CD4-positive, alpha-beta T cell treated with Interleukin-4 for 1 hour (primary cell): ENCODE measurements around the gene ULK4.

Experiments
- DNase-seq, 2 donors: peaks; one replicate each; pipeline ENCODE4 v3.0.0-alpha.2; 2020 to 2022

The ULK4 gene

DNA sequence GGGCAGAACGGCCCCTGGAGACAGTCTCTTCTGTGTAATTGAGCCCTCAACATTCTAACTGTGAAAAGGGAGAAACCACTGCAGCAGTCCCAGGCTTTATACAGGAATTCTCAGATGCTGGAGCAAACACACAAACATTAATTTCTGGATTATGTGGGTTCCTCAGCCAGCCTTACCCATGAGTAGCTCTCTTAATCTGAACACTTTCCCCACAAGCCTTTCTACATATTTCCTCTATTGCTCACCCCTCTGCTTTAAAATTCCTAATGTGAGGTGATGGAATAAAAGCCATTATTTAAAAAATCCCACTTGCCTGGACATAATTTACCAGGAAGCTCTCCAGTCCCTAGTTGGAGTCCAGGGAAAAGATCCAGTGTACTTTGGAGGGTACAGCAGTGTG, 623.6 kb downstream of the ULK4 start:
- no peak for DNase-seq

DNA sequence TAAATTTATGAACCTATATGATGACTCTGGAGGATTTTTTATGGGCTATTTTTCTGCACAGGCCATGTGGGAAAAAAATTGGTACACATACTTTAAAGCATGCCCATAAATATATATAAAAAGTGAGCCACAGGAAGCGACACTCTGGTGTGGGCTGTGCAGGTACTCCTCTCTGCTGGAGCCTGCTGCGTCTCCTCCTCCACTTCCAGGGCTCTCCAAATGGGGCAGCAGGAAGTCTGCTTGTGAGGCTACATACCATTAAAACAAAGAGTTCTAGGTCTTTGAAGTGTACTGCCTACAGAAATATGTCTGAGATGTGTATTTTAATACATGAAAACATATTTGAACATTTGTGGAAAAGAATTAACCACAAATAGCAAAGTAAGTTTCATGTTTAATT, 627.5 kb downstream of the ULK4 start:
- no peak for DNase-seq

- DNase-seq = no peak
Observed at GRCh38 chr3:41331041-41331440, 630.9 kb downstream of the ULK4 start.

DNA sequence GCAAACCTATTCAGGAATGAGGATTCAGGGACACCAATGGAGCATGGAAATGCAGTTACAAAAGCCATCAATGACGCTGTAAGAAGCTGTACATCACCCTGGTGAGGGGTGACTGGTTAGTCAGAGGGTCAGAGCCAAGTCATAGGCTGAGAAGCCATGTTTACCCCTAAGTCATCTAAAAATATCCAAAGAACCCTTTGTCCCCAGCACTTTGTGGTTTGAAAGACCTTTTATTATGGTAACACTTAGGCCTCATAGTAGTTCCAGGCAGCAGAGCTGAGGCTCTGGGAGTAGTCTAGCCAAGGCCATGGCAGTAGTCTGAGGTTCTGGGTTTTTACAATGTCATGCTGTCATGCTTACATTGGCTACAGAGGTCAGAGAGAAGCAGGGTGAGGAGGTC, 631.4 kb downstream of the ULK4 start:
- DNase-seq = no peak

DNA sequence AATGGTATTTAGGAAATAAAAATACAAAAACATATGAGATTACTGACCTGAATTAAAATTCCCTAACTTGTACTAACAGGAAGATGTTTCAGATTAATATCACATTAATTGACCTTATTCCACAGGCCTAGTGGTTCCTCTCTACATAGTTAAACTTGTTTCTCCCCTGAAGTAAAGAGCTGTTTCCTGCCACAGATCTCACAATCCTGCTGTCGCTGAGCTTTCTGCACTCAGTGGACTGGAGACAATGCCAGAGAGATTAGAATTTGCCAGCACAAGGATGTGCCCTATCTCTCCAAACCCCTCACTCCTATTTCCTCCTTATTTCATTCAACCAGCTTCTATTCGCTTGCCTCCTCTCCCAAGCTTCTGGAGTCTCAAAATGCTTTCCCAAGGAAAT, 632.0 kb downstream of the ULK4 start:
- no peak for DNase-seq

- DNase-seq = no peak
Observed at GRCh38 chr3:41328926-41329325, 633.0 kb downstream of the ULK4 start.

DNA sequence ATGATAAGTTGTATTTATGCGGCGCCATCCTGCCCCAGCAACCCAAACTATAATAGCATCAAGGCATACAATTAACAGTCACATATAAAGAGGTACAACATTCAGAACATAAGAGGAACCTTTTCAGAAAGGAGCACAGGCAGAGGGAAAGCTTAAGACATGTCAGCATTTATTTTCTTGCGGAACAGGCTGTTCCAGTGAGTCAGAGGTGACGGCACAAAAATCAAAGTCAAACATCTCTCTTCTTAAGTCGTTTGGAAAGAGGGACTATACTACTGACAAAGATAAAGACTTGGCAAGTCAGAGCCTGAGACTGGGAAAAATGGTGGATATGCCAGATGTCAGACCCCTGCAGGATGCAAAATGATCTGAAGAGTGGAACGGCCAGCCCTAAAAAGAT, 634.2 kb downstream of the ULK4 start:
- DNase-seq = no peak

GRCh38 chr3:41324156-41324475, 637.8 kb downstream of the ULK4 start:
- no peak for DNase-seq

- no peak for DNase-seq
Observed at GRCh38 chr3:41323467-41324155, 638.3 kb downstream of the ULK4 start.

GRCh38 chr3:41321642-41321980, 640.3 kb downstream of the ULK4 start:
- no peak for DNase-seq

- no peak for DNase-seq
Observed at GRCh38 chr3:41320953-41321641, 640.8 kb downstream of the ULK4 start.

GRCh38 chr3:41318520-41318919, 643.4 kb downstream of the ULK4 start:
- no peak for DNase-seq

GRCh38 chr3:41317718-41318117, 644.2 kb downstream of the ULK4 start:
- no peak for DNase-seq

DNA sequence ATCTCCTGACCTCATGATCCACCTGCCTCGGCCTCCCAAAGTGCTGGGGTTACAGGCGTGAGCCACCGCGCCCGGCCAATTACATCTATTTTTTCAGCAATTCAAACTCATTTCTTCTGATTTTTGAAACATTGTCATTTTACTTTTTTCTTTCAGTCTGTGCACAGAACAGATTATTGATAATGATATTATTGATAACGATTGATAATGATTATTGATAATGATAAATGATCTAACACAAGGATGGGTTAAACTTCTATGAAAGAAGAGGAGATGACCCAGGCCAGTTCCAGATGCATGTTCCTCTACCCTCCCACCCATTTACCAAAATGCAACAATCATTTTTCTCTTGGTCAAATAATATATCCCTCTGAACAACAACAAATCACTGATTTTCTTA, 644.6 kb downstream of the ULK4 start:
- DNase-seq = no peak

DNA sequence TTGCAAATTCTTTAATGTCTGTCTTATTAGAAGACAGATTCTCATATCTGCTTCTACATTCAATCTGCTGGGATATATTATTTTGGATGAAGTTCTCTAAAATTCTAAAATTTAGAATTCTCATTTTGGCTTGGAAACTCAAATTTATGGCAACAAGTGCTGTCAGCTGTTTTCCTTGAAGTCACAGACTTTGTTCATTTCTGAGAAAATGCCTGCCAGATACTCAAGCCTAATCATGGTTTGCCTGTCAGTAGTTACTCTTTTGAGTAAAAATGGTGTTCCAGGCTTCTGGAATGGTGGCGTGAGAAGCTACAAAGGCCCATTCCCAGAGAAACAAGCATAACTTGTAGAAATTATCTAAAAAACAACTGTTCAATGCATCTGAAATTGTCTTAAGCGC, 646.8 kb downstream of the ULK4 start:
- DNase-seq = no peak

- no peak for DNase-seq
Observed at GRCh38 chr3:41308119-41308518, 653.8 kb downstream of the ULK4 start.

DNA sequence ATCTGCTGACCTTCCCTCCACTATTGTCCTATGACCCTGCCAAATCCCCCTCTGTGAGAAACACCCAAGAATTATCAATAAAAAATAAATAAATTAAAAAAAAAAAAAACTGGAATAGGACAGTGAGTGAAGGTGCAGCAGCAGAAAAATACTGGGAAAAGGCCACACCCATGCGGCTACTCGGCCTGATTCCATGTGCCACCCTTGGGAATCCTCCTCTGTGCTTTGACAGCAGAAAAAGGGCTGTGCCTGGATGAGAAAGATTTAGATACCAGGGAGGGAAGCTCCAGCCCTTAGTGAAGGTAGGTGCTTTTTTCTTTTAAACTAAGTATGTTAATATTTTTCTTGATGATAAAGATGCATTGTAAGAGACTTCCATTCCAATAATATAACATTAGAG, 654.8 kb downstream of the ULK4 start:
- DNase-seq = no peak

GRCh38 chr3:41304593-41304992, 657.3 kb downstream of the ULK4 start:
- no peak for DNase-seq

DNA sequence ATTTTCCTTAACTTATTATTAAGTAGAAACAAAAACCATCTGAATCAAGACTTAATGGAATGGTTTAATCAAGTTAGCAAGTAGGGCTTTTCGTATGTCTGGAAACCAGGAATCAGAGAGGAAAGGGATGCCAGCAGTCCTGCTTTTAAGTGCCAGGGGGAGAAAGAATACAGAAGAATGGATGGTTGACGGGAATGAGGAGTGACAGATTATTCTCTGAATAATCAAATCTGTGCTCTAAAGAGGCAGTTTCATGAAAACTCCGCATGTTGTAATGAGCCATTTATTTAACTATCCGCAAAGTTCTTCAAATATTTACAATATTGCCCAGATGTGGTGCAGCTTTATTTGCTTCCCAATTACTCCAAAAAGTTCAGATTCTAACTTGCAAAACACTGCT, 659.6 kb downstream of the ULK4 start:
- no peak for DNase-seq

DNA sequence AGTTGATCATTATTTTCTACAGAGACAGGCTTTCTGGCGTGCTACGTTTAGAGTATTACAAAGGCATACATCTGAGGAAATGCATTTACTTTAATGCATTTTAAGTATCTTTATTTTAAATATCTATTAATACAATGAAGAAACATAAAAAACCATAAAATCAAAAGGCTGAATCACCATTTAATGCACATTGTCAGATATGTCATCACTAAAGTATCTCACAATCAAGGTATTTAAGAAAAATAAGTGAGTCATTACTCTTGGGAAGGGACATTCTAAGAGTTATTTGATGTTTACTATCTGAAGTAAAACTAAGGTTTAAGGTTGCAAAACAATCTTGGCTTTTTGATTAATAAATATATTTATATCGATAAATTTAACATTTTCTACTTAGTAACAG, 660.4 kb downstream of the ULK4 start:
- no peak for DNase-seq

- DNase-seq = no peak
Observed at GRCh38 chr3:41299036-41299435, 662.9 kb downstream of the ULK4 start.

- DNase-seq = no peak
Observed at GRCh38 chr3:41297750-41298149, 664.2 kb downstream of the ULK4 start.

DNA sequence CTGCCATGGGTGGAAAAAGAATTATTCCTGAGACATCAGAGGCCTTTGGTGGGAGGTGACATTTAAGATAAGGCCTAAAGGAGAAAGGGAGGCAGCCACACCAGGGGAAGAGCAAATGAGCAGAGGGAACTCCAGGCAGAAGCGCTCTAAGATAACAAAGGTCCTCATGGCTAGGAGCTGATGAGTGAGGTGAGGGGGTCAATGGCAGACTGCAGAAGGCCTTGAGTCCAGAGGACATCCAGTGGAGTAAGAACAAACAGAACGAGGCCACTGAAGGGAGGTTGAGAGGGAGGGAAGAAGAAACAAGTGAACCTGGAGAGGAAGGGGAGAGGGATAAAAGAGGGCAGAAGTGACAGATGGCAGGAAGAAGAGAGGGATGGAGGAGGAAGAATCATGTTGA, 665.3 kb downstream of the ULK4 start:
- DNase-seq = no peak

GRCh38 chr3:41295740-41296139, 666.2 kb downstream of the ULK4 start:
- no peak for DNase-seq

- no peak for DNase-seq
Observed at GRCh38 chr3:41293169-41293681, 668.7 kb downstream of the ULK4 start.
